HL-60/S4 (cell line): ENCODE data around the gene CEP85.

ENCODE experiments used
- in situ Hi-C: fragments of 300-500 bp; cut with MboI; formaldehyde crosslinking; loops from 2 replicates; pipeline ENCODE4 v1.14.3; 2022; ENCODE audit warnings: low sequenced_read_pairs

The CEP85 gene

GRCh38 chr1:26277719-26278118 lies 43.7 kb downstream of the CEP85 start:
- in situ Hi-C loops, result no loop called here

- in situ Hi-C loops, result no loop called here
Measured at GRCh38 chr1:26278303-26278702, 44.3 kb downstream of the CEP85 start.

- in situ Hi-C loops, result no loop called here
Measured at GRCh38 chr1:26278724-26279455, 44.9 kb downstream of the CEP85 start.

- in situ Hi-C loops, result no loop called here
Measured at GRCh38 chr1:26279456-26280332, 45.7 kb downstream of the CEP85 start, which contains the start of gene SH3BGRL3. TSS of gene SH3BGRL3 (plus strand) at chr1:26280086. CDS start at chr1:26280156, 70 bp downstream.

GRCh38 chr1:26280333-26281042 lies 46.5 kb downstream of the CEP85 start:
- in situ Hi-C loops, result no loop called here

GRCh38 chr1:26281091-26281958 lies 47.3 kb downstream of the CEP85 start:
- in situ Hi-C loops, result no loop called here

GRCh38 chr1:26281971-26282370 lies 48.0 kb downstream of the CEP85 start:
- in situ Hi-C loops, result no loop called here

- in situ Hi-C loops, result no loop called here
Measured at GRCh38 chr1:26282401-26282918, 48.5 kb downstream of the CEP85 start.

- in situ Hi-C loops, result no loop called here
Measured at GRCh38 chr1:26283279-26283853, 49.4 kb downstream of the CEP85 start.

GRCh38 chr1:26283871-26284596 lies 50.0 kb downstream of the CEP85 start:
- in situ Hi-C loops, result no loop called here

- in situ Hi-C loops, result loop anchor here (5.0 kb wide), 1 partner anchor 38 kb away; no protein-coding TSS in a partner anchor
Measured at GRCh38 chr1:26284597-26285347, 50.8 kb downstream of the CEP85 start.

GRCh38 chr1:26285366-26286063 lies 51.5 kb downstream of the CEP85 start:
- in situ Hi-C loops, result loop anchor here (5.0 kb wide), 1 partner anchor 37 kb away; no protein-coding TSS in a partner anchor

- in situ Hi-C loops, result loop anchor here (5.0 kb wide), 1 partner anchor 36 kb away; no protein-coding TSS in a partner anchor
Measured at GRCh38 chr1:26286064-26286416, 52.0 kb downstream of the CEP85 start.

- in situ Hi-C loops, result loop anchor here (5.0 kb wide), 1 partner anchor 35 kb away; no protein-coding TSS in a partner anchor
Measured at GRCh38 chr1:26287033-26287711, 53.2 kb downstream of the CEP85 start.

GRCh38 chr1:26287811-26288210 lies 53.8 kb downstream of the CEP85 start:
- in situ Hi-C loops, result loop anchor here (5.0 kb wide), 1 partner anchor 34 kb away; no protein-coding TSS in a partner anchor

GRCh38 chr1:26288311-26288941 lies 54.4 kb downstream of the CEP85 start:
- in situ Hi-C loops, result loop anchor here (5.0 kb wide), 1 partner anchor 34 kb away; no protein-coding TSS in a partner anchor
